NCI-H748 treated with DMSO at 0.1 percent for 48 hours (cell line): ENCODE data around the gene STIP1.

Source experiments
- DNase-seq: peaks from one replicate; lab custom pipeline; 2025; lab: John Stamatoyannopoulos, UW

The STIP1 gene

DNA sequence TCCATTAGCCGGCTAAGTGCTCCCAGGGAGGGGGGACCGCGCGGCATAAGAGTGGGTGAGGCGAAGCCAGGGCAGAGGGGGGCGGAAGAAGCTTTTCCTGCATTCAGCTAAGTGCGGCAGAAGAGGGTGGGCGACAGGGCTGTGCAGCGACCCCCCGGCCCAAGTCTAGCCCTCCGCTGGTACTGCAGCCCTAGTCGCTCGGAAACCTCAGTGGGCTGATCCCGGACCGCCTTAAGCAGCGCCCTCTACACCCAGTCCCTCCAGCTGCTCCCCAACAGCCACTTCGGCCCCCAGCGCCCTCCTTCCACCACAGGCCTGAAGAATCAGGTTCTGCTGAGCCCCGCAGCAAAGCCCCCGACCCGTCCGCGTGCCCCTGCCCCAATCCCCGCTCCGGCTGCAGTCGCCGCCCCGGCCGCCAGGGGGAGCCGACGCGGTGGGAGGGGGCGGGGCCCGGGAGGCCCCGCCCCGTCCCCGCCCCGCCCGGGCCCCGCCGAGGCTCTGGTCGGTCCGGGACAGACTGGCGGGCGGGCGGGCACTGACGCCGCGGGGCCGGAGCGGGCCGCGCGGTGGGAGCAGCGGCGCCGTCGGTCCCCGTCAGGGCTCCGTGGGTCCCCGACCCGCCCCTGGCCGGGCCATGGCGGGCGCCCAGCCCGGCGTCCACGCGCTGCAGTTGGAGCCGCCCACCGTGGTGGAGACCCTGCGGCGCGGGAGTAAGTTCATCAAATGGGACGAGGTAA lies 65.2 kb downstream of the STIP1 start, which contains the start of gene PLCB3:
TSS of gene PLCB3 (plus strand) at position 515 of the 737 bp plus-strand sequence. CDS start at position 635, 120 bp downstream.
- DNase-seq: no peak

DNA sequence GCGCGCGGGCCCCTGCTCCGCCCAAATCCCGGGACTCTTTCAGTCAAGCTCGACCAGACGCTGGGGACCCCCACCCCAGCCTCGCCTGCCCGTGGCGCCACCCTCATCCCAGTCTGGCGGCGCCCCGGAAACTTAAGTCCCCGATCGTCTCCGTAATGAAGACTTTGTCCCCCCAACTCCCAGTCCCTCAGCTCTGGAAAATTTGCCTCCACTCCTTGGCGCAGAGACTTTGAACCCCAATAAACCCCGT lies 65.7 kb downstream of the STIP1 start:
- no peak for DNase-seq

DNA sequence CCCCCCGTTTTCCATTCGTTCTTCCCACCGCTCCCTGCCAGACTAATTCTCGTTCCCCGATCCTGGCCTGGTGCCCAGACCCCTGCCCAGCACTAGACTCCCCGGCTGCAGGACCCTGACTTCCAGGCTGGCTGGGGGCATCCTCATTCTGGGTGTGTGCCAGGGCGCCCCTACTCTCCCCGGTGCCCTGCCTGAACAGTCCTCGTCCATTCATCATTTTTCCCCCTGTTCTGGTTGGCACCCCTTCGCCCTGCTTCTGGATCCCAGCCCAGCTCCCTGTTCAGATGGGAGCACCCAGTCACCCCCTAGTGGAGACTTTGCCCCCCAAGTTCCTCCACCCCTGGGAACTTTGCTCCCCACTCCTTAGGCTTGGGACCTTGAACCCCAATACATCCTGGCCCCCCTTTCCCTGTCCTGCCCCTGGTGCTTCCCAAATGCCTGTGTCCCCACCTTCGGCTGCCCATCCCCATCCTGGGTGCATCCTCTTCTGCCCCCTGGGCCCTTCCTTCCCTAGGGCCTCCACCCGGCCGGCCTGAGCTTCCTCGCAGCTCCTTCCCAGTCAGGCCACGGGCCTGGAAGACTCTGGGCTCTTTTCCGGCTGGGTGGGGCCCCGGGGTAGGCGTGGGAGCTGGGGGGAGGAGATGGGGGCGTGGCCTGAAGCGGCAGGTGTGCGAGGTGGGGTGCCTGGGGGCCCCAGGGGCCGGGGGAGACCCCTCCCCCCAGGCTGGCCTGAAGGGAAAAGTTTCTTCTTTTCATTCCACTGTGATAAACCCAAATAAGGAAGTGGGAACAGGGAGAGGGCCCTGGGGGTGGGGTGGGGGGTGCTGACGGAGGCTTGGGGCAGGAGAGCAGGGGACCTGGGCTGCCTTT lies 66.3 kb downstream of the STIP1 start:
- DNase-seq: no peak

DNA sequence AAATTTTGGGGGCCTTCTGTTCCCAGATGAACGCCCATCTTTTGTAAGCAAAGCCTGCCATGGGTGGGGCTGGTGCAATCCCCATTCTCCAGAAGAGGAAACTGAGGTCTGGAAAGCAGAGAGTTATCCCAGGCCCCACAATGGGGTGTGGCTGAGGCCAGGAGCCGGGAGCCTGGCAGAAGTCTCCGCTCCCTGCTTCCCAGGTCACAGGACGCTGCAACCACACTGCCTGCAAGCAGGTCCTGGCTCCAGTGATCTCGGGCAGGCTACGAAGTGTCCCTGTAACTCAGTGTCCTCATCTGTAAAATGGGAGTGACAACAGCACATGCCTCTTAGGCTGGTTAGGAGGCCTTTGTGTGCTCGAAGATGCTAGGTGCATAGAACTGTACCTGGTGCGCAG lies 67.1 kb downstream of the STIP1 start:
- DNase-seq: no peak

DNA sequence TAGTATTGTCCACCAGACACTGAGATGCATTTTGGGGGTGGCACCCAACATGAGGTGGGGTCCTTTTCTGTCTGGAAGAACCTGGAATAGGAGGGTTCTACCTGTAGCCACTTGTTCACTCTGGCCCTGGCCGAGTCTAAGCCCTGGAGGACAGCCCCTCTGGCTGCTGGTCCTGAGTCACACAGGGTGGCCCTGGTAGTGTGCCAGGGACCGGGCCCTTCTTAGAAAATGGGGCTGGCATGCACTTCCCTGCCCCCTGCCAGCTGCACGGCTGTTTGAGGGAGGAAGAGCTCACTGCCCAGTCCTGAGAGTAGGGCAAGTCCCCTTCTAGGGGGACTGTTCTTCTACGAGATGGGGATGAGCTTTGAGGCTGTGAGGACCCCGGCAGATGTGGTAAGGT lies 67.5 kb downstream of the STIP1 start:
- DNase-seq: no peak
